HCT116 (cell line): ENCODE results near the gene ICAM4. TPM values are rescaled to one million over a fixed set of nuclear protein-coding genes. Genes with fewer than 3 reads are reported as not detected.

Experiments used
- ATAC-seq: fragments of 200-7000 bp; cut with Tn5 transposase; 2 replicates; pipeline ENCODE4 v1.9.1; 2020; ENCODE audit warnings: mild to moderate bottlenecking, moderate library complexity
- BruUV-seq: library from RNA; stranded (reverse); fragments of 400-500 nt; replicated peaks from 2 replicates; lab custom pipeline; 2021; lab: Mats Ljungman, UMichigan
- CTCF ChIA-PET: fragments of 300-600 bp; sonication (Branson Sonifier 250); formaldehyde crosslinking; loops from one replicate; lab custom pipeline; 2021; ENCODE audit warnings: antibody characterized with exemption; lab: Charles Lee
- POLR2A ChIA-PET: fragments of 300-600, 350-600 bp; sonication (Branson Sonifier 250); formaldehyde crosslinking; loops from one replicate; lab custom pipeline; 2021; ENCODE audit warnings: antibody characterized with exemption; lab: Charles Lee
- RAD21 ChIA-PET, 2 experiments: fragments of 300-600 bp; sonication (Branson Sonifier 250); formaldehyde crosslinking; loops; one replicate each; lab custom pipeline; 2023; ENCODE audit warnings: low total read pairs in 2 of 2; ENCODE audit not compliant: uncharacterized antibody in 2 of 2, unreplicated experiment in 2 of 2, low non-redundant PET in 1 of 2; lab: Charles Lee
- DNase-seq: peaks from one replicate; pipeline ENCODE4 v3.0.0-alpha.2; 2010; ENCODE audit warnings: low read depth, low spot score
- H2AFZ ChIP-seq: fragments of 200-600 bp; shearing (Covaris generic), sonication (generic); 2 replicates; pipeline ENCODE4 v1.6.1; 2017; ENCODE audit warnings: low read depth, mixed run types, mixed read lengths, antibody characterized with exemption, low read length; ENCODE audit not compliant: poor library complexity, severe bottlenecking
- H3K27ac ChIP-seq: 2 replicates; pipeline ENCODE4 v1.5.1; 2012; ENCODE audit warnings: low read depth, low read length
- H3K27me3 ChIP-seq: fragments of 200-600 bp; sonication (generic); 2 replicates; pipeline ENCODE4 v1.6.1; 2016; ENCODE audit warnings: mixed run types, low read length, mixed read lengths; ENCODE audit not compliant: insufficient read depth
- H3K36me3 ChIP-seq, 2 experiments: fragments of 200-500 bp in 1 of 2; fragments of 200-600 bp in 1 of 2; sonication (Bioruptor generic) in 1 of 2; sonication (generic) in 1 of 2; 2 replicates each; pipeline versions ENCODE4 v1.5.1 to v1.6.1; 2014 to 2016; ENCODE audit warnings: low read length in 2 of 2, inconsistent platforms in 1 of 2, mixed read lengths in 1 of 2, mixed run types in 1 of 2; ENCODE audit not compliant: insufficient read depth in 2 of 2, control insufficient read depth in 1 of 2
- H3K4me1 ChIP-seq, 2 experiments: fragments of 200-600 bp in 1 of 2; sonication (generic) in 1 of 2; 2 replicates each; pipeline versions ENCODE4 v1.5.1 to v1.6.1; 2012 to 2017; ENCODE audit warnings: low read length in 2 of 2, inconsistent platforms in 1 of 2, mild to moderate bottlenecking in 1 of 2, mixed read lengths in 1 of 2, mixed run types in 1 of 2, moderate library complexity in 1 of 2; ENCODE audit not compliant: insufficient read depth in 2 of 2, control insufficient read depth in 1 of 2
- H3K4me2 ChIP-seq: fragments of 200-600 bp; sonication (generic); 2 replicates; pipeline ENCODE4 v1.6.1; 2017; ENCODE audit warnings: mixed run types, low read length, mixed read lengths
- H3K4me3 ChIP-seq, 2 experiments: fragments of 200-600 bp in 1 of 2; sonication (generic) in 1 of 2; replicated peaks in 1 of 2; 2 replicates each; pipeline ENCODE4 v1.5.1; 2011 to 2016; ENCODE audit warnings: low read length in 2 of 2, control low read depth in 1 of 2, low read depth in 1 of 2, mild to moderate bottlenecking in 1 of 2, mixed read lengths in 1 of 2, mixed run types in 1 of 2
- H3K79me2 ChIP-seq: fragments of 200-600 bp; sonication (generic); 2 replicates; pipeline ENCODE4 v1.6.1; 2017; ENCODE audit warnings: mild to moderate bottlenecking, mixed run types, low read length, moderate library complexity, mixed read lengths; ENCODE audit not compliant: insufficient read depth
- H3K9ac ChIP-seq: fragments of 200-600 bp; sonication (generic); 2 replicates; pipeline ENCODE4 v1.6.1; 2016; ENCODE audit warnings: low read length, mixed read lengths
- H3K9me2 ChIP-seq: fragments of 200-600 bp; sonication (generic), shearing (Covaris generic); 2 replicates; pipeline ENCODE4 v1.6.1; 2017; ENCODE audit warnings: mixed run types, mild to moderate bottlenecking, moderate library complexity; ENCODE audit not compliant: insufficient read depth
- H3K9me3 ChIP-seq, 2 experiments: fragments of 200-500 bp in 1 of 2; fragments of 200-600 bp in 1 of 2; sonication (Bioruptor generic) in 1 of 2; sonication (generic) in 1 of 2; 2 replicates each; pipeline ENCODE4 v1.6.1; 2014 to 2017; ENCODE audit warnings: low read length in 2 of 2, mixed read lengths in 2 of 2, inconsistent platforms in 1 of 2, low read depth in 1 of 2, mild to moderate bottlenecking in 1 of 2, mixed run types in 1 of 2, moderate library complexity in 1 of 2; ENCODE audit not compliant: control insufficient read depth in 1 of 2, insufficient read depth in 1 of 2
- H4K20me1 ChIP-seq: fragments of 200-600 bp; sonication (generic), shearing (Covaris generic); 2 replicates; pipeline ENCODE4 v1.6.1; 2017; ENCODE audit warnings: mixed run types, mild to moderate bottlenecking, moderate library complexity; ENCODE audit not compliant: insufficient read depth
- CEBPB ChIP-seq: IDR thresholded peaks from 2 replicates; pipeline ENCODE4 v1.6.1; 2012; ENCODE audit warnings: low read depth
- EGR1 ChIP-seq: IDR thresholded peaks from 2 replicates; pipeline ENCODE4 v1.6.1; 2012; ENCODE audit warnings: low read depth
- ELF1 ChIP-seq: IDR thresholded peaks from 2 replicates; pipeline ENCODE4 v1.6.1; 2012; ENCODE audit warnings: low read depth, borderline replicate concordance
- EZH2 ChIP-seq: fragments of 200-600 bp; sonication (generic); IDR thresholded peaks from 2 replicates; pipeline ENCODE4 v1.6.1; 2017; ENCODE audit warnings: antibody characterized with exemption, mixed run types
- EZH2phosphoT487 ChIP-seq: fragments of 200-600 bp; IDR thresholded peaks from 2 replicates; pipeline ENCODE4 v1.6.1; 2018; ENCODE audit warnings: antibody characterized with exemption, borderline replicate concordance
- JUND ChIP-seq: IDR thresholded peaks from 2 replicates; pipeline ENCODE4 v1.6.1; 2012
- POLR2A ChIP-seq: IDR thresholded peaks from 2 replicates; pipeline ENCODE4 v1.7.0; 2011; ENCODE audit warnings: borderline replicate concordance; ENCODE audit not compliant: insufficient read depth, insufficient read length; ENCODE audit errors: extremely low read depth
- POLR2AphosphoS5 ChIP-seq: IDR thresholded peaks from 2 replicates; pipeline ENCODE4 v1.6.1; 2011; ENCODE audit warnings: mild to moderate bottlenecking, low read depth, low read length, moderate library complexity
- RAD21 ChIP-seq: IDR thresholded peaks from 2 replicates; pipeline ENCODE4 v1.6.1; 2012; ENCODE audit warnings: low read depth, mild to moderate bottlenecking
- SIN3A ChIP-seq: IDR thresholded peaks from 2 replicates; pipeline ENCODE4 v1.6.1; 2012; ENCODE audit warnings: low read depth
- SP1 ChIP-seq: IDR thresholded peaks from 2 replicates; pipeline ENCODE4 v1.6.1; 2012; ENCODE audit warnings: low read depth
- SRF ChIP-seq: IDR thresholded peaks from 2 replicates; pipeline ENCODE4 v1.6.1; 2012; ENCODE audit warnings: low read depth
- TCF7L2 ChIP-seq: IDR thresholded peaks from 2 replicates; pipeline ENCODE4 v1.7.0; 2011; ENCODE audit warnings: borderline replicate concordance, inconsistent platforms; ENCODE audit not compliant: insufficient read depth, insufficient read length; ENCODE audit errors: extremely low read depth
- YY1 ChIP-seq: IDR thresholded peaks from 2 replicates; pipeline ENCODE4 v1.6.1; 2011; ENCODE audit warnings: low read length, low read depth, moderate library complexity, mild to moderate bottlenecking; ENCODE audit not compliant: insufficient replicate concordance; ENCODE audit errors: extremely low read depth
- intact Hi-C: fragments of 100-400 bp; cut with micrococcal nuclease; formaldehyde crosslinking; loops from 2 replicates; pipeline ENCODE4 v1.10.0; 2022
- total RNA-seq: library from RNA; stranded (reverse); gene quantifications from one replicate; pipeline ENCODE4 v1.2.1, GENCODE V29; 2021; ENCODE audit not compliant: unreplicated experiment
- TF ChIP-seq, protein P1 (sequence below): IDR thresholded peaks from 2 replicates; pipeline ENCODE4 v1.6.1; 2012
- TF ChIP-seq, protein P2 (sequence below): IDR thresholded peaks from 2 replicates; pipeline ENCODE4 v1.6.1; 2012
- TF ChIP-seq, protein P3 (sequence below): IDR thresholded peaks from 2 replicates; pipeline ENCODE4 v1.6.1; 2011; ENCODE audit warnings: mild to moderate bottlenecking, low read length, moderate library complexity; ENCODE audit not compliant: insufficient replicate concordance; ENCODE audit errors: extremely low read depth

ICAM4 gene
- total RNA-seq, 1 experiment from 2014 or later, result not detected

DNA sequence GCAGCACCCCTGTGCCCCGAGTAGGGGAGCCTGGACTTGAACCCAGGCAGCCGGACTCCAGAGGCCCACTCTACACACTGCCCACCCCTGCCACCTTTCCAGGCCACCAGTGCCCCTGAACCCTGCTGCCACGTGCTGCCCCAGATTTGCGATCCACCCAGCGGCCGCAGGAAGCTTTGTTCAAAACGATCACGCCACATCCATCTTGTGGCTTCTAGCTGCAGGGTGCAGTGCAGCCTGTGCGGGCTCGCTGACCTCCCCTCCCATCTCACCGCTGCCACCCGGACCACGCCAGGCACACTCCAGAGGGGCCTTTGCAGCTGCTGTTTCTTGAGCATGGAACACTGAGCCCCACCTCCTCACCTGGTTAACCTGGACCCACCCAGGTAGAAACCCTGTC lies 42.8 kb downstream of the ICAM4 start:
- TF ChIP-seq SP1 (no peak), TCF7L2 (no peak), JUND (no peak), SRF (no peak), CEBPB (no peak), EZH2 (no peak), SIN3A (no peak), POLR2AphosphoS5 (no peak), EGR1 (no peak), EZH2phosphoT487 (no peak), POLR2A (no peak), RAD21 (no peak), ELF1 (no peak), YY1 (no peak)
- TF ChIP-seq, protein P1, sequence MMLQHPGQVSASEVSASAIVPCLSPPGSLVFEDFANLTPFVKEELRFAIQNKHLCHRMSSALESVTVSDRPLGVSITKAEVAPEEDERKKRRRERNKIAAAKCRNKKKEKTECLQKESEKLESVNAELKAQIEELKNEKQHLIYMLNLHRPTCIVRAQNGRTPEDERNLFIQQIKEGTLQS, result no peak
- TF ChIP-seq, protein P2, sequence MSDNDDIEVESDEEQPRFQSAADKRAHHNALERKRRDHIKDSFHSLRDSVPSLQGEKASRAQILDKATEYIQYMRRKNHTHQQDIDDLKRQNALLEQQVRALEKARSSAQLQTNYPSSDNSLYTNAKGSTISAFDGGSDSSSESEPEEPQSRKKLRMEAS, result no peak
- TF ChIP-seq, protein P3, sequence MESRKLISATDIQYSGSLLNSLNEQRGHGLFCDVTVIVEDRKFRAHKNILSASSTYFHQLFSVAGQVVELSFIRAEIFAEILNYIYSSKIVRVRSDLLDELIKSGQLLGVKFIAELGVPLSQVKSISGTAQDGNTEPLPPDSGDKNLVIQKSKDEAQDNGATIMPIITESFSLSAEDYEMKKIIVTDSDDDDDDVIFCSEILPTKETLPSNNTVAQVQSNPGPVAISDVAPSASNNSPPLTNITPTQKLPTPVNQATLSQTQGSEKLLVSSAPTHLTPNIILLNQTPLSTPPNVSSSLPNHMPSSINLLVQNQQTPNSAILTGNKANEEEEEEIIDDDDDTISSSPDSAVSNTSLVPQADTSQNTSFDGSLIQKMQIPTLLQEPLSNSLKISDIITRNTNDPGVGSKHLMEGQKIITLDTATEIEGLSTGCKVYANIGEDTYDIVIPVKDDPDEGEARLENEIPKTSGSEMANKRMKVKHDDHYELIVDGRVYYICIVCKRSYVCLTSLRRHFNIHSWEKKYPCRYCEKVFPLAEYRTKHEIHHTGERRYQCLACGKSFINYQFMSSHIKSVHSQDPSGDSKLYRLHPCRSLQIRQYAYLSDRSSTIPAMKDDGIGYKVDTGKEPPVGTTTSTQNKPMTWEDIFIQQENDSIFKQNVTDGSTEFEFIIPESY, result no peak
- Histone ChIP-seq H4K20me1 (no peaks in the 10 kb centered on the region), H3K9me2 (no peaks in the 10 kb centered on the region), H3K27me3 (no peaks in the 10 kb centered on the region), H3K79me2 (peaks cover 62% of the 10 kb centered on the region), H3K36me3 (peaks cover 27 to 44% of the 10 kb centered on the region in 2 experiments), H3K9ac (no peak overlapping the region), H3K4me1 (peaks cover 6 to 17% of the 10 kb centered on the region in 2 experiments; a peak in 3 of 4 replicates), H3K4me3 (no peak overlapping the region), H3K9me3 (no peaks in the 10 kb centered on the region), H2AFZ (no peak overlapping the region), H3K4me2 (no peak overlapping the region), H3K27ac (no peak overlapping the region)
- no peak for DNase-seq
- ChIA-PET POLR2A (no interaction called here), CTCF (no interaction called here), RAD21 (no interaction called here)
- BruUV-seq, result no TSS peak
- intact Hi-C loops, result no loop called here
- ATAC-seq, result no peak
